GM18867 (cell line): ENCODE data around the gene PTK6.
A peak's percentile ranks its signal among the peaks of the same experiment; 100 is the strongest.
"Not testable (repeated sequence)": the region's sequence is repeated elsewhere in the genome, so short reads cannot be mapped to it uniquely, and the experiment has no call there.

Source experiments
- ATAC-seq: cut with Tn5 transposase; IDR thresholded peaks from one replicate; pipeline ENCODE4 v1.9.1; 2021; ENCODE audit warnings: mild to moderate bottlenecking, moderate library complexity; ENCODE audit not compliant: unreplicated experiment

The PTK6 gene

DNA sequence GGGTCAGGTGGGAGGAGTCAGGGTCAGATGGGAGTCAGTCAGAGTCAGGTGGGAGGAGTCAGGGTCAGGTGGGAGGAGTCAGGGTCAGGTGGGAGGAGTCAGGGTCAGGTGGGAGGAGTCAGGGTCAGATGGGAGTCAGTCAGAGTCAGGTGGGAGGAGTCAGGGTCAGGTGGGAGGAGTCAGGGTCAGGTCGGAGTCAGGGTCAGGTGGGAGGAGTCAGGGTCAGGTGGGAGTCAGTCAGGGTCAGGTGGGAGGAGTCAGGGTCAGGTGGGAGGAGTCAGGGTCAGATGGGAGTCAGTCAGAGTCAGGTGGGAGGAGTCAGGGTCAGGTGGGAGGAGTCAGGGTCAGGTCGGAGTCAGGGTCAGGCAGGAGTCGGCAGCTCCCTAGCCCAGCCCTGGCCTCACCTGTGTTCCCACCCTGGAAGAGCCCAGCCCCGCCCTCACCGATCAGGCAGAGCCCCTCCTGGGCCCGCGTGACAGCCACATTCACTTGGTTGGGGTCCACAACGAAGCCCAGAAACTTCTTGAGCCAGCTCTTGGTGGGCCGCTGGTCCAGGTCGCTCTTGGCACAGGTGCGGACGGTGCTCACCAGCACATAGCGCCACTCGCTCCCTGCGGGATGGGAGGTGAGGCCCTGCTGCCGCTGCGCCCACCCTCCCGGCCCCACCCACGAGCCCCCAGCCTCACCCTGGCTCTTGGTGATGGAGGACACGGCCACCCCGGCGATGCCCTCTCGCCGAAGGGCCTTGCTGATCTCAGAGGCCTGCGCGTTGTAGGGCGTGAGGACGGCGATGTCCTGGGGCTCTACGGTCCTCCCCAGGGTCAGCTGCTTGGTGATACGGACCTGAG, 22.5 kb upstream of the PTK6 start:
- ATAC-seq: not testable (repeated sequence)

DNA sequence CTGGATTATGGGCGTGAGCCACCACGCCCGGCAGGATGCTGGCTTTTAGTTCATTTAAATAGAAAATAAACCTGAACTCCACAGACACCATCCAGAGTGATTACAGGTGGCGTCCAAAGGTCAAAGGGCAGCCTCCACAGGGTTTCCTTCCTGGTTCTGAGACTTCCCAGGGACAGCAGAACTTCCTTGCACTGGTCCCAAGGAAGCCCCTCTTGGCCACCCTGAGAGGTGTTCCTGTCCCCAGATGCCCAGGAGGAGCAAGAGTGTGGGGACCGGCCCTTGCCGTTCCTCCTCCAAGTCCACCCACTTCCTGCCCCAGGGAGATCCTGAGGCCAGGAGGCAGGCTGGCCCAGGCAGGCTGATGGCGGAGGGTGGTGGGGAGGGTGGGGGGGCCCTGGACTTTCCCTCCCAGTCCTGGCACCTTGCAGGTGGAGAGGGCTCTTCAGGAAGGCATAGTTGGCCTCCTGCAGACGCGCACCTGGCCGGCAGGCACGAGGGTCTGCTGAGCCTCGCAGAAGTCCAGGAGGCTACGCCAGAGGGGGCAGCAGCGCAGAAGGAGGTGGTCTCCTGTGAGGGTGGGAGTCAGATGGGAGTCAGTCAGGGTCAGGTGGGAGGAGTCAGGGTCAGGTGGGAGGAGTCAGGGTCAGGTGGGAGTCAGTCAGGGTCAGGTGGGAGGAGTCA, 21.8 kb upstream of the PTK6 start:
- no peak for ATAC-seq

DNA sequence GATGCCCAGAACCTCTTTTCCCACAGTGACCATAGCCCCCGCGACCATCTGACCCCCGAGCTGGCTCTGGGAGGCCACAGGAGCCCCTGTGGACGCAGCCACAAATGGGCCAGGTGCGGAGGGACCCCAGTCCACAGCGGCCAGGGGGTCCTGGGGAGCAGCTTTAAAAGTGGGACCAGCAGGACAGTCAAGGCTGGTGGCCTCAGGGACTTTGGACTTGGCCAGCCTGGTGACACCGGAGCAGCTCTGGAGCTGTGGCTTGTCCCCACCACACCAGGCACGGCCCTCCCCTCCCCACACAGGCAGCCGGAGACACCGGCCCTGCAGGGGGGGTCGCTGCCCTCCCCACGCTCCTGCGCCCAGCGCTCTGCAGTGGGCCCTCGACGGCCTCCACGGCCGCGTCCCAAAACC, 20.3 kb upstream of the PTK6 start:
- ATAC-seq: no peak

DNA sequence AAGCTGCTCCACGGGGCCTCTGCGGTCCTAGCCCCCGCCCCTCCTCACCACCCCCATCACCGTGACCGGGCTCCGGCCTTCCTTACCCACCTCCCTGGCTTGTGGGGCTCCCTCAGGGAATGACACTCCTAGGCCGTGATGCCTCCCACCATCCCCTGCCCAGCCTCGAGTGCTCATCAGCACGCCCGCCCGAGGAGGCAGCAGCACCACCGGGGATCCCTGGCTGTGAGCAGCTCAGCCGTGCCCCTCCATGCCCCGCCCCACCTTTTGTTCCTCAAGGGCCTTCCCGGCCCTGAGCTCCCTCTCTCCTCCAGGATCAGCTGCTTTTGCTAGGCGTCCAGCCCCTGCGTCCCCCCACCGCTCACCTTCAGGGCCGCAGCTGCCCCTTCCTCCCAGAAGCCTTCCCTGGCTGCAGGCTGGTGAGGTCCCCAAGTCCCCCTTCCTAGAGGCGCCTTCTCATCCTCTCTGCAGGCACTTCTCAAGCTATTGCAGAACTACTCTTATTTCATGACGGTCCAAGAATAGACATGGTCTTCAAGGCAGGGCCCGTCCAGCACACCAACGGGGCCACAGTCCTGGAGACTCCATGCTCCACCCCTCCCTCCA, 19.8 kb upstream of the PTK6 start:
- ATAC-seq: no peak

DNA sequence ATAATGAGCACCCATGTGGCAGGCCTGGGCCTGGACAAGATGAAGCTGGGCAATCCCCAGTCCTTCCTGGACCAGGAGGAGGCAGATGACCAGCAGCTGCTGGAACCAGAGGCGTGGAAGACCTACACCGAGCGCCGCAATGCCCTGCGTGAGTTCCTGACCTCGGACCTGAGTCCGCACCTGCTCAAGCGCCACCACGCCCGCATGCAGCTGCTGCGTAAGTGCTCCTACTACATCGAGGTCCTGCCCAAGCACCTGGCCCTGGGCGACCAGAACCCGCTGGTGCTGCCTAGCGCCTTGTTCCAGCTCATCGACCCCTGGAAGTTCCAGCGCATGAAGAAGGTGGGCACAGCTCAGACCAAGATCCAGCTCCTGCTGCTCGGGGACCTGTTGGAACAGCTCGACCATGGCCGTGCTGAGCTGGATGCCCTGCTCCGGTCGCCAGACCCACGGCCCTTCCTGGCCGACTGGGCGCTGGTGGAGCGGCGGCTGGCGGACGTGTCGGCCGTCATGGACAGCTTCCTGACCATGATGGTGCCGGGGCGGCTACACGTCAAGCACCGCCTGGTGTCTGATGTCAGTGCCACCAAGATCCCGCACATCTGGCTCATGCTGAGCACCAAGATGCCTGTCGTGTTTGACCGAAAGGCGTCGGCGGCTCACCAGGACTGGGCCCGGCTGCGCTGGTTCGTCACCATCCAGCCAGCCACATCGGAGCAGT, 18.6 kb upstream of the PTK6 start:
- ATAC-seq: no peak

DNA sequence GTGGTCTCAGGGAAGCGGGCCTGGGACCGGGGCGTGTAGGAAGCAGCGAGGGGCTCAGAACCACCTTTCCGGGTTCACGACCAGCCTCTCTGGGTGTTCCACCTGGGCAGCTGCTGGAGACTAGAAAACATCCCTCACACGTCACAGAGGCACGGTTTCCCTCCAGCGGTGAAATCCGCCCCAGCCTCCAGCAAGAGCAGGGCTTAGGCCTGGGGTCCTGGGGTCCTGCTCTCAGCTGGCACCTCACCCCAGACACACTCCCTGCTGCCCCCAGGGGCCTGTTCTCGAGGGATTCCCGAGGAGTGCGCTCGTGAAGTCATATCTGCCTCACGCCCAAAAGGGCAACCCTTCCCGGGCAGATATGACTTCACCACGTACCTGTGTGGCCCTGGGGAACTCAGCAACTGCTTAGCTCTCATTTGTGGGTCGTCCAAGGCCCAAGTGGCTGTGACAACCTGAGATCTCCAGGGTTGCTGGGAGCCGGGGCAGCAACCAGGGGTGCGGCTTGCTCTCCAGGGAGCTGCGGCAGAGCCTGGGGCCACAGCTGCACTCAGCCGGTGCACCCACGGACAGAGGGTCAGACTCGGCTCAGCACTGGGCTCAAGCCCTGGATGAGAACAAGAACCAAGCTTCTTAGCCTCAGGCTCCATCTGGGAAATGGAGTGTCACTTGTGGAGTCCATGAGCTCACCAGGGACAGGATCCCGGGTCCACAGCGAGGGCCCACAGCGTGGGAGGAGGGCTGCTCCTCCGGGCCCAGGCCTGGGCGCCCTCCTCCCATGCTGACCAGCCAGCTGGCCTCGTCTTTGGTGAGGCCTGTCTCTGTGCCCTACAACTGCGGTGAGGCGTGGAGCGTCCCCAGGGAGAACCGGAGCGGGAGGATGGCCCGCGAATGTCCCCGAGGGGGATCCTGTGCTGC, 17.4 kb upstream of the PTK6 start:
- no peak for ATAC-seq

DNA sequence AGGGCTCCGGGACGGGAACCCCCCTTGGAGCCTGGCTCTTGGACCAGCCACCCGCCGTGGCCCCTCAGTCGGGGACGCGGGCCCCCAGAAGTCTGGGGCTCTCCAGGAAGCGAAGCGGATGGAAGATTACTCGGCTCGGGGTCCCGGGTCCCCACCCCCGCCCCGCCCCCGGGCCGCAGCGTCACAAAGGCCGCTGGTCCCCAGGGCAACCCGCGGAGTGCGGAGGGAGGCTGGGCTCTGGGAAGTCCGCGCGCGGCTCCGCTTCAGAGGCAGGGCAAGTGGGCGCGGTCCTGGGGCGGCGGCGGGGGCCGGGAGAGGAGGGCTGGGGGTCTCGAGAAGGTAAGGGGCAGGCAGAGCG, 16.7 kb upstream of the PTK6 start, which contains the start of gene FNDC11:
FNDC11 (plus strand) TSS at position 227 of the 358 bp plus-strand sequence. CDS start 1,505 bp downstream, outside the sequence.
- ATAC-seq: peak; percentile 25

DNA sequence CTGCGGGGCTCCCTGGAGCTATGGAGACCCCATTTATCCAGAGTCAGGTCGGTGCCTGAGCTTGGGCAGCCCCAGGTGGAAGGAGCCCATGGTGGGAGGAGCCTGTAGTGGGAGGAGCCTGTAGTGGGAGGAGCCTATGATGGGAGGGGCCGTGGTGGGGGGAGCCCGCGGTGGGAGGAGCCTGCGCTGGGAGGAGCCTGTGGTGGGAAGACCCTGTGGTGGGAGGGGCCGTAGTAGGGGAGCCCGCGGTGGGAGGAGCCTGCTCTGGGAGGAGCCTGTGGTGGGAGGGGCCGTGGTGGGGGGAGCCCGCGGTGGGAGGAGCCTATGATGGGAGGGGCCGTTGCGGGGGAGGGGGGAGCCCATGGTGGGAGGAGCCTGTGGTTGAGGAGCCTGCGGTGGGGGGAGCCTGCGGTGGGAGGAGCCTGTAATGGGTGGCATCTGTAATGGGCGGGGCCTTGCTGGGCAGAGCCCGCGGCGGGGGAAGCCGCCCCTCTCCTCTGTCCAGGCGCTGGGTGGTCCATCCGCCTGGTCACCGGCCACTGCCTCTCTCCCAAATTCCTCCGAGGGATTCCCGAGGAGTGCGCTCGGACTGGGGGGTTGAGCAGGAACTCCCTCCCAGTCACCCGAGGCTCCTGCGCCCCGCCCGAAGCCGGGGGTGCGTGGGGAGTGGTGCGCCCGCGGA, 16.2 kb upstream of the PTK6 start:
- peak; percentile 47 for ATAC-seq

DNA sequence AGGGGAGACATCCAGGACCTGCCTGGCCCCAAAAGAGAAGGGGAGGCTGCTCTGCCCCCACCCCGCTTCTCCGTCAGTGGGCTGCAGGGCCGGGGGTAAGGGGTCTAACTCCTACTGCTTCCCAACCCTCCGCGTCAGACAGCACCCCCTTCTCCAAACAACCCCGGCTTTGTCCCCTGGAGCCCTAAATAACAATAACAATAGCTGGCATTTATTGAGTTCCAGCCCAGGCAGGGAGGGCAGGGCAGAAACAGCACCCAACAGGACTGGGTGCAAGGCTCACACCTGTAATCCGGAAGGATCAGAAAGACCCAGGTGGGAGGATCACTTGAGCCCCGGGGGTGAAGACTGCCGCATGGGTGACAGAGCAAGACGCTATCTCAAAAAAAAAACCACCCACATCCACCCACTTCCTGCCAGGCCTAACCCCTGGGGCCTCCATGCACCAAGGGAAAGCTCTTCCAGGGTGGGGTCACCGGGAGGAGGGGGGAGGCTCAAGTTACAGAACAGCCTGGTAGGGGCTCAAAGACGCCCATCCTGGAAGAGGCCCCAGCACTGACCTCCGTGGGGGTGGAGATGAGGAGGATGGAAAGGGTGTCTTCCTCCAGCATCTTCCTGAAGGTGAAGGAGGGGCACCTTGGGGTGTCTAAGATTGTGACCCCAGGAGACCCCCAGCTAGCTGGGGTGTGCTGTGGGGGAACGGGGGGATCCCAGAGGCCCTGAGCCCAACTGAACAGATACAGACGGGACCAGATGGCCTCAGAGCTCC, 15.5 kb upstream of the PTK6 start:
- peak; percentile 26 for ATAC-seq

DNA sequence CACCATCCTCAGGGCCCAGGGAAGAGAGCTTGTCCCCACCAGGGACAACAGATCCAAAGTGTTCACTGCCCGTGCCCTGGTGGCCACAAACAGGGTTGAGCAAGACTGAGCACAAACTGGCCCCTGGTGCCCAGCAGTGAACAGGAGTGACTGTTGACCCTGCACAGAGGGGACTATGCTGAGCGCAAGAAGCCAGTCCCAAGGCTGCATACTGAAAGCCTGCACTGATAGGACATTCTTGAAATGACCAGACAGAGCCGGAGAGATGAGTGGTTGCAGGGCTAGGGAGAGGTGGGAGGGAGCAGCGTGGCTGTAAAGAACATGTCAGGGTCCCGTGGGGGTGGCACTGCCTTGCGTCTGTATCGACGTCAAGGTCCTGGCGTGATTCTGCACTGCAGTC, 13.9 kb upstream of the PTK6 start:
- ATAC-seq: no peak

DNA sequence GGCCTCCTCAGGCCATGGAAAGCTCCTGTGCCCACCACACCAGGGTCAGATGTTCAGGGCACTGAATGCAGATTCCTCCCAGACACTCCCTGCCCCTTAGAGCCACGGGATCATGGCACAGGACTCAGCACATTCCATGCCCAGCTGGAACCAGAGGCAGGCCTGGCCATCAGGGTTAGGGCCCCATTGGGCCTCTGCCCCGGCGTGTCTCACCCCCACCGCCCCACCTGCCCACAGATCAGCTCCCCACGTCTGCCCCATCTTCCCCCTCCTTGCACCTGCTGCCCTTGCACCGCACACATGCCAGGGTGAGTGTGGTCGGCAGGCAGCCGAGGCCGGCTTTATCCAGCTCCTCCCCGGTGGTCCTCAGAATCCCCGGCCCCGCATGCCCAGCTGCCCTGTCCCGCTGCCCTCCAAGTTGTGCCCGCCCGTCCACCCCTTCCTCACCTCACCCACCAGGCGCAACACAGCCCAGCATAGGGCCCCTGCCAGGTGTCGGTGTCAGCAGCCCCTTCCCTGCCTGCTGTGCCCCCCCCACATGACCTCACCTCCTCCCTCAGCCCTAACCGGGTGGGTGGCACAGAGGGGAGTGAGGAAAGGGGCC, 12.6 kb upstream of the PTK6 start:
- ATAC-seq: no peak

DNA sequence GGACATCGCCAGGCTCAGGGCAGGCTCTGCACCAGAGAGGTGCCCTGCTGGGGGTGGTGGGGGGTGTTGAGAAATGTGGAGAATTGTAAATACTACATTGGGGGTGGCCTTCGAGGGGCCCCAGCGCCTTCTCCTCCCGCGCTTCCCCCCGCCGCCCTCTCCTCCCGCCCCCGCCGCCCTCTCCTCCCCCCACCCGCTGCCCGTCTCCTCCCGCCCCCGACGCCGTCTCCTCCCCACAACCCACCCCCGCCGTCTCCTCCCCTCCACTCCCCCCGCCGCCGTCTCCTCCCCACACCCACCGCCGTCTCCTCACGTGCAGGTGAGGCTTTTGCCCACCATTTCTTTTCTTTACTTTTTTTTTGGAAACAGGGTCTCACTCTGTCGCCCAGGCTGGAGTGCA, 11.8 kb upstream of the PTK6 start:
- no peak for ATAC-seq

DNA sequence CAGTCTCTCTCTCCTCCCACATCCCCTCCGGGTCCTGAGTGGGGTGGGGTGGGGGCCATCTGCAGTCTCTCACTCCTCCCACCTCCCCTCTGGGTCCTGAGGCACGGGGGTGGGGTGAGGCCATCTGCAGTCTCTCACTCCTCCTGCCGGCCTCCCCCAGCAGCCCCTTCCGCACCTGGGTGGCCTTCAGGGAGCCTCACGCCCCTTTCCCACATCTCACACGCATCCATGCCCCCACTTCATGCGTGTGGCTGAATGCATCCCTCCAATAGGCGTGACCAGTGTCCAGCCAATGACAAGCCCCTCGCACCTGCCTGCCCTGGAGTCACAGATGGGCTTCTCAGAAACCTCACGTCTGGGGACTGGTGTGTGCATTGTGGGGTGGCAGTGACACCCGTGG, 11.4 kb upstream of the PTK6 start:
- no peak for ATAC-seq

DNA sequence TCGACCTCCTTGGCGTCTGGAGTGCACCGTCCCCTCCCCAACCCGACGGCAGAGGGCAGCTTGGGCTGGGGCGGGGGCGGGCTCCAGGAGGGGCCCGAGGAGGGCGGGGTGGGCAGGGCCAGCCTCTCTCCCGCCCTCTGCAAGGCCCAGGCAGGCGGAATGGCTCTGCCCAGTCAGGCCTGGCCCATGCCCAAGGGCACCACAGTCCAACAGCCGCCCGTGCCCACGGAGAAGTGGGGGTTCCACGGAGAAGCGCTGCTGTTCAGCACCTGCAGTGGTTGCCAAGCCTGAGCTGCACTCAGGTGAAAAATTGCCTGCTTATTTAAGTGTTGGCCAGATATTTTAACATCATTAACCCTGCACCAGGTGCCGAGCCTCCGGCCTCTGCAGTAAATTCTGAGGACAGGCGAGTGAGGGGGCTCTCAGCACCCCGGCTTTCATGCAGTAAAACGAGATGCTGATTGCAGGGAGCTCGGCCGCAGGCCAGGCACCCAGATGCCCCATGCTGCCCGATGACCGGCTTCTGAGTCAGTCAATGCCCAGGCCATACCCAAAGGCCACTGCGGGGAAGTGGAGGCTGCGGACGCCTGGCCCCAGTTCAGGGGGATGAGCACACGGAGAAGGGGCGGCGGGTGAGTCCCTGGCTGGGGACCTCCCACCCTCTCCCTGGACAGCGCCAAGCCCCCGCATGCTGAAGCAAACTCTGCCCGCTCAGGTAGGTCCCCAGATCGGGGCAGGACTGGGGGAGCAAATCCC, 10.7 kb upstream of the PTK6 start, which contains the start of gene SRMS:
SRMS (minus strand) TSS at position 25 of the 756 bp plus-strand sequence. CDS start 286 bp downstream, outside the sequence.
- no peak for ATAC-seq

DNA sequence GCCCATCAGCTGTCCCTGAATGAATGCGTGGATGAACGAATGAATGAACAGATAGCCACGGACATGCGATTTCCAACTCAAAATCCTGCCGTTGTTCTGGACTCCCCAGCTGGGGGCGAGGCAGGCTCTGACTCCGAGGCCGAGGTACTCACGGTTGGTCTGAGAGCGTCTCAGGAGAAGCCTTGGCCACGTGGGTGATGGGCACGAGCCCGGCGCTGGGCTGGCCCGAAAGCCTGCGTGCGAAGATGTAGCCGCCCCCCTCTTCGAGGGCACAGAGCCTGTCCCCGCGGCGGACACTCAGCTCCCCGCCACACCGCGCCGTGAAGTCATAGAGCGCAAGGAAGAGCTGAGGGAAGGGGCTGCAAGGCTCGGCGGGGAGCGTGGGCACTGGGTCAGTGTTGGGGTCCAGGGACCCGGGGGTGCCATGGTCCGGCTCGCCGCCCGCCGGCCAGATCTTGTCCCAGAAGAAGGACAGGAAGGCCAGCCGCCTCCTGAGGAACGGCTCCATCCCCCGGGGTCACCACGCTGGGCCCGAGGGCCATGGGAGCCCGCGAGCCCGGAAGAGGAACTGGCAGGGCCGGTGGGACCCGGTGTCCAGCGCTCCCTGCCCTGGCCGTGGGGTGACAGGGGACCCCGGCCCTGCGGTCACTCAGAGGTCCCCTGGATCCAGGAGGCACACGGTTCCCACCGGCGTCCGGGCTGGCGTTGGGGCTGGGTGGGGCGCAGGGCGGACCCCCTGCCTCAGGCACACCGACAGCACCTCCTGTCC, 10.0 kb upstream of the PTK6 start:
- no peak for ATAC-seq

DNA sequence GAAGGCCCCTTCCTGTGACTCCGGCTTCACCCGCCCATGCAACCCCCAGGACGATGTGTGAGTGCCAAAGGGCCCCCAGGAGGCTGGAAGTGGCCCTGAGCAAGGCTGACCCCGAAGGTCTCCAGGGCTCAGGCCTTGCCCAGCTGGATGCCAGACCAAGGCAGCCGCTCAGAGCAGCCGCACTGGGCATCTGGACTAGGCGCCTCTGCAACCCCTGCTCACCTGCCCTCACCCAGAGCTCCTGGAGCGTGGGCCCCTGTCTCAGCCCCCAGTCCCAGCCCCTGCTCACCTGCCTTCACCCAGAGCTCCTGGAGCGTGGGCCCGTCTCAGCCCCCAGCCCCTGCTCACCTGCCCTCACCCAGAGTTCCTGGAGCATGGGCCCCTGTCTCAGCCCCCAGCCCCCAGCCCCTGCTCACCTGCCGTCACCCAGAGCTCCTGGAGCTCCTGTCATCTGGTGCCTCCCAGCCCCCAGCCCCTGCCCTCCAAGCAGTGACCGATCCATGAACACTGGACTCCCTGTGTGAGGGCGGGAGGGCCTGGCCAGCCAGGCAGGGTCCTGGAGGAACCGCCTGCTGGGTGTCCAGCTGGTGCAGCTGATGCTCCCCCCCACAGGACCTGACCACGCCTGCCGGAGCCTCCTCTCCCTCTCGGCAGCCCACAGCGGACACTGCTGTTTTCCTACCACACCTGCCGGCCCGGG, 9.2 kb upstream of the PTK6 start:
- ATAC-seq: no peak
